BJ (cell line): Measurements from ENCODE around the gene KCNQ1. TPM values are rescaled to one million over a fixed set of nuclear protein-coding genes. Genes with fewer than 3 reads are reported as not detected.

ENCODE experiments used
- CTCF ChIA-PET: fragments of 350-600 bp; formaldehyde crosslinking; extraction: SDS; loops from one replicate; lab custom pipeline; 2021; ENCODE audit warnings: antibody characterized with exemption, inconsistent platforms; lab: Yijun Ruan, JAX
- POLR2A ChIA-PET: fragments of 300-600 bp; sonication (Branson Sonifier 250); formaldehyde crosslinking; extraction: SDS; loops from one replicate; lab custom pipeline; 2021; ENCODE audit warnings: antibody characterized with exemption; lab: Charles Lee
- DNase-seq: peaks from one replicate; pipeline ENCODE4 v3.0.0-alpha.2; 2011; ENCODE audit warnings: low read depth
- H3K27me3 ChIP-seq: 2 replicates; pipeline ENCODE4 v1.6.0; 2011; ENCODE audit warnings: low read length; ENCODE audit not compliant: control insufficient read depth, insufficient read depth
- H3K36me3 ChIP-seq: 2 replicates; pipeline ENCODE4 v1.5.1; 2011; ENCODE audit warnings: low read length; ENCODE audit not compliant: control insufficient read depth, insufficient read depth
- H3K4me3 ChIP-seq: 2 replicates; pipeline ENCODE4 v1.5.1; 2011; ENCODE audit warnings: low read depth, mild to moderate bottlenecking, control low read depth, low read length
- polyA plus RNA-seq: library from polyadenylated mRNA; depleted of rRNA; stranded (reverse); fragments of >200 nt; gene quantifications from 2 replicates; pipeline ENCODE4 v1.2.3, GENCODE V29; 2011
- TF ChIP-seq, protein P1 (sequence below): IDR thresholded peaks from 2 replicates; pipeline ENCODE4 v1.5.1; 2011; ENCODE audit warnings: low read depth, mild to moderate bottlenecking, control low read depth, inconsistent platforms, low read length, moderate library complexity; ENCODE audit not compliant: insufficient read depth

The KCNQ1 gene
- polyA plus RNA-seq, 1 experiment = not detected

GRCh38 chr11:2724653-2725367, 280.0 kb downstream of the KCNQ1 start:
- ChIA-PET POLR2A (interaction anchor here (0.6 kb wide), 1 partner anchor 10 kb away, joined by 3 read pairs; no protein-coding TSS in a partner anchor), CTCF (interaction anchor here (0.7 to 1.0 kb wide), 2 partner anchors 9 kb away, joined by 3 read pairs; no protein-coding TSS in a partner anchor)
- Histone ChIP-seq H3K36me3 (no peaks in the 10 kb centered on the region), H3K27me3 (peaks cover 14% of the 10 kb centered on the region), H3K4me3 (no peak overlapping the region)
- TF ChIP-seq, protein P1, sequence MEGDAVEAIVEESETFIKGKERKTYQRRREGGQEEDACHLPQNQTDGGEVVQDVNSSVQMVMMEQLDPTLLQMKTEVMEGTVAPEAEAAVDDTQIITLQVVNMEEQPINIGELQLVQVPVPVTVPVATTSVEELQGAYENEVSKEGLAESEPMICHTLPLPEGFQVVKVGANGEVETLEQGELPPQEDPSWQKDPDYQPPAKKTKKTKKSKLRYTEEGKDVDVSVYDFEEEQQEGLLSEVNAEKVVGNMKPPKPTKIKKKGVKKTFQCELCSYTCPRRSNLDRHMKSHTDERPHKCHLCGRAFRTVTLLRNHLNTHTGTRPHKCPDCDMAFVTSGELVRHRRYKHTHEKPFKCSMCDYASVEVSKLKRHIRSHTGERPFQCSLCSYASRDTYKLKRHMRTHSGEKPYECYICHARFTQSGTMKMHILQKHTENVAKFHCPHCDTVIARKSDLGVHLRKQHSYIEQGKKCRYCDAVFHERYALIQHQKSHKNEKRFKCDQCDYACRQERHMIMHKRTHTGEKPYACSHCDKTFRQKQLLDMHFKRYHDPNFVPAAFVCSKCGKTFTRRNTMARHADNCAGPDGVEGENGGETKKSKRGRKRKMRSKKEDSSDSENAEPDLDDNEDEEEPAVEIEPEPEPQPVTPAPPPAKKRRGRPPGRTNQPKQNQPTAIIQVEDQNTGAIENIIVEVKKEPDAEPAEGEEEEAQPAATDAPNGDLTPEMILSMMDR = no peak
- no peak for DNase-seq

- ChIA-PET POLR2A (no interaction called here), CTCF (interaction anchor here (0.7 kb wide), 1 partner anchor 10 kb away, joined by 3 read pairs; no protein-coding TSS in a partner anchor)
- no peak for DNase-seq
- no peaks in the 10 kb centered on the region for H3K36me3 ChIP-seq
- H3K4me3 ChIP-seq = no peak overlapping the region
- H3K27me3 ChIP-seq = peaks cover 14% of the 10 kb centered on the region
- TF ChIP-seq, protein P1 = no peak
These were observed 280.8 kb downstream of the KCNQ1 start for GRCh38 chr11:2725368-2726300.

DNA sequence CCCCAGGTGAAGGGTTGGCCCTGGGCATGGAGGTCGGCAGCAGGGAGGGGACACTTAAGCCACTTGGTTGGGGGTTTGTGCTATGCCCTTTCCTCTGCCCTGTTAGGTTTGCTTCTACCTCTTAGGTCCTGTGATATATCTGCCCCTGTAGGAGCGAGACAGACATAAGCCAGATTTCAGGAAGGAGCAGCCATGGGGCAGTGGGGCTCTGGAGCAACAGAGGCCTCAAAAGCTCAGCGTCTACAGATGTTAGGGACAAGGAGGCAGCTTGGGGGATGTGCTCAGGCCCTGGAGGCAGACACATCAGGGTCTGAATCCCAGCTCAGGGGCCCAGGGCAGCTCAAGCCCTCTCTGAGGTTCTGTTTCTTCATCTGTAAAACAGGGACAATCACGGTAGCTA, 282.2 kb downstream of the KCNQ1 start:
- no peak for DNase-seq
- Histone ChIP-seq H3K36me3 (no peaks in the 10 kb centered on the region), H3K27me3 (peaks cover 13% of the 10 kb centered on the region), H3K4me3 (no peak overlapping the region)
- TF ChIP-seq, protein P1 = no peak
- POLR2A ChIA-PET = no interaction called here
- CTCF ChIA-PET = interaction anchor here (0.6 to 1.4 kb wide), 2 partner anchors 12 to 165 kb away, joined by 3 to 4 read pairs; no protein-coding TSS in a partner anchor

- Histone ChIP-seq H3K27me3 (peaks cover 13% of the 10 kb centered on the region), H3K4me3 (no peak overlapping the region), H3K36me3 (no peaks in the 10 kb centered on the region)
- TF ChIP-seq, protein P1 = no peak
- POLR2A ChIA-PET = no interaction called here
- DNase-seq = no peak
- CTCF ChIA-PET = interaction anchor here (1.4 kb wide), 1 partner anchor 13 kb away, joined by 4 read pairs; no protein-coding TSS in a partner anchor
These were observed 283.4 kb downstream of the KCNQ1 start for GRCh38 chr11:2728128-2728662.
